Skeletal muscle satellite cell (primary cell): ENCODE results near the gene NAPG.
"Not testable (repeated sequence)": the region's sequence is repeated elsewhere in the genome, so short reads cannot be mapped to it uniquely, and the experiment has no call there.

Experiments
- H3K27me3 ChIP-seq: 2 replicates; pipeline ENCODE4 v1.7.0; 2013; ENCODE audit warnings: low read length; ENCODE audit not compliant: control insufficient read depth, insufficient read depth
- H3K36me3 ChIP-seq: 2 replicates; pipeline ENCODE4 v1.7.0; 2013; ENCODE audit warnings: mild to moderate bottlenecking, control low read depth, low read length; ENCODE audit not compliant: insufficient read depth
- H3K4me1 ChIP-seq: 2 replicates; pipeline ENCODE4 v1.7.0; 2013; ENCODE audit warnings: low read length; ENCODE audit not compliant: control insufficient read depth, insufficient read depth
- H3K4me2 ChIP-seq: 2 replicates; pipeline ENCODE4 v1.7.0; 2013; ENCODE audit warnings: mild to moderate bottlenecking, low read length
- H3K4me3 ChIP-seq: 2 replicates; pipeline ENCODE4 v1.7.0; 2013; ENCODE audit warnings: low read length
- H3K9ac ChIP-seq: 2 replicates; pipeline ENCODE4 v1.7.0; 2013; ENCODE audit warnings: mild to moderate bottlenecking, low read depth, low read length, moderate library complexity
- H3K9me3 ChIP-seq: replicated peaks from 2 replicates; pipeline ENCODE4 v1.7.0; 2013; ENCODE audit warnings: mild to moderate bottlenecking, control low read depth, low read length

The NAPG gene

DNA sequence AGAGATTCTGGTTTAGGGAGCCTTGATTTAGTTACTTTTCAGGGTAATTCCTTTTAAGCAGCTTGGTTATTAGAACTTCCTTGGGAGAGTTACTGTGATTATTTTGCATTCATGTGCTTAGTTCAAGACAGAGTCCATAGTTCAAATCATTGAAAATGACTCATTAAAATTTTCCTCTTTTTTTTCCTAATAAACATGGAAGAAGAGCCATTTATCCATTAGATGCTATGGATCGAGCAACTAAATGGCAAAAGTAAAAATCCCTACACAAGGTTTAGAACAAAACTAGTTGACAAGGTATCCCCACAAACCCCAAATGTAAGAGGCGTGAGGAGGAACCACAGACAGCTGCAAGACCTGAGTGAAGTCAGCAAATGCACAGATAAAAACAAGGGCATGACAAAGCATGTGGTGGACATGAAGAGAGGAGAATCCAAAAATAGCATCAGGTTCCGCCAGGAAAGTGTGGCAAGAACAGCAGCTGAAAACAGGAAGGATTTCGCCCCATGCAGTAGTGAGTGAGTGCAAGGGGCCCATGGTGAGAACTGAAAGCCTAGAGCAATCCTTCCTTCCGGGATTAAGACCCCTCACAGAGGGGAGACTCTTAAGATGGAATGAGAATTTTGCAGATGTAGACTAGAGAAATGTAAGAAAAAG is 67.7 kb downstream of the NAPG start:
- not testable (repeated sequence) for H3K4me3 ChIP-seq, H3K27me3 ChIP-seq, H3K4me1 ChIP-seq, H3K9ac ChIP-seq, H3K4me2 ChIP-seq, H3K36me3 ChIP-seq, H3K9me3 ChIP-seq

DNA sequence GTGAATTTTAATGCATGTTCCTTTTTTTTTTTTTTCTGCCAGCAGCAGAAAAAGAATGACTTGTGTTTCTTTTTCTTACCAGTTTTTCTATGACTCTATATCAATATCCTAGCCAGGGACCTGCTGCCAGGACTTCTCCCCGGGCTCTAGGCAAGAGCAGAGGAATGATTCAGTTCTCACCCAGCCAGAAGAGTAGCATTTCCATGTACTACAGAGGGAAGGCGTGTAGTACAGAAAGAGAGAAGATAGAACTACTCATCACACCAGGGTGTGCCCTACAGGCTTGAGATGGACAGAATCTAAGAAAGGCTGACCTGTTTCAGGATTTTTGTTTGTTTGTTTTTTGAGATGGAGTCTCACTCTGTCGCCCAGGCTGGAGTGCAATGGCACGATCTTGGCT is 70.1 kb downstream of the NAPG start:
- not testable (repeated sequence) for H3K4me1 ChIP-seq, H3K27me3 ChIP-seq, H3K4me3 ChIP-seq, H3K4me2 ChIP-seq, H3K9me3 ChIP-seq, H3K36me3 ChIP-seq, H3K9ac ChIP-seq

DNA sequence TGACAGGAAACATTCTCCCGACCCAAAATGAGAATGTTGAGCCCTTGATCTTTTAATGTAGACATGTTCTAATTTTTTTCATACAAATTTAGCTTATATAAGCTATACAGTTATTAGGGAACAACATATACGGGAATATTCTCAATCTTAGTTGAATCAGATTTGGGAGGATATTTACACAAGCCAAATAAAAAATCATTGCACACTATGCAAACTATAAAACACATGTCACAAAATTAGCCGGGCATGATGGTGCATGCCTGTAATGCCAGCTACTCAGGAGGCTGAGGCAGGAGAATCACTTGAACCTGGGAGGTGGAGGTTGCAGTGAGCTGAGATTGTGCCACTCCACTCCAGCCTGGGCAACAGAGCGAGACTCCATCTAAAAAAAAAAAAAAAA is 71.9 kb downstream of the NAPG start:
- H3K4me2 ChIP-seq, H3K4me3 ChIP-seq, H3K4me1 ChIP-seq, H3K9ac ChIP-seq, H3K9me3 ChIP-seq, H3K36me3 ChIP-seq, H3K27me3 ChIP-seq: not testable (repeated sequence)

- not testable (repeated sequence) for H3K27me3 ChIP-seq, H3K9me3 ChIP-seq, H3K4me2 ChIP-seq, H3K9ac ChIP-seq, H3K4me3 ChIP-seq, H3K4me1 ChIP-seq, H3K36me3 ChIP-seq
These were observed 74.9 kb downstream of the NAPG start for GRCh38 chr18:10600701-10601100.
